A549 (cell line): ENCODE results near the gene ZP3. TPM values are rescaled to one million over a fixed set of nuclear protein-coding genes. Genes with fewer than 3 reads are reported as not detected.
"Not testable (repeated sequence)": the region's sequence is repeated elsewhere in the genome, so short reads cannot be mapped to it uniquely, and the experiment has no call there.

Experiments used
- ATAC-seq, 2 experiments: fragments of 200-7000 bp in 1 of 2; fragments of >200 bp in 1 of 2; cut with Nextera tagmentation in 1 of 2; cut with Tn5 transposase in 1 of 2; 3 replicates each; pipeline versions ENCODE4 v1.8.0 to v1.9.1; 2018 to 2020; ENCODE audit warnings: mild to moderate bottlenecking in 1 of 2, moderate library complexity in 1 of 2
- CTCF ChIA-PET: fragments of 300-600 bp; sonication (Branson Sonifier 250); formaldehyde crosslinking; extraction: SDS; loops from one replicate; lab custom pipeline; 2021; ENCODE audit warnings: antibody characterized with exemption, inconsistent platforms; lab: Yijun Ruan, JAX
- POLR2A ChIA-PET: fragments of 350-600 bp; formaldehyde crosslinking; extraction: SDS; loops from one replicate; lab custom pipeline; 2021; ENCODE audit warnings: antibody characterized with exemption, inconsistent platforms; lab: Yijun Ruan, JAX
- DNase-seq, 2 experiments: peaks; one replicate each; pipeline versions ENCODE4 v3.0.0 to v3.0.0-alpha.2; 2011 to 2016; ENCODE audit warnings: low read depth in 1 of 2, low spot score in 1 of 2
- FAIRE-seq: peaks from 2 replicates; lab custom pipeline; 2011; peaks lifted over from hg19 to GRCh38; lab: Jason Lieb, UNC
- H3K27ac ChIP-seq, 2 experiments: fragments of >200 bp; sonication (Bioruptor Twin); formaldehyde crosslinking; 3 replicates each; pipeline ENCODE4 v1.5.1; 2016 to 2017
- H3K4me1 ChIP-seq: fragments of >200 bp; sonication (Bioruptor Twin); formaldehyde crosslinking; 3 replicates; pipeline ENCODE4 v1.6.1; 2016
- H3K4me2 ChIP-seq: fragments of >200 bp; sonication (Bioruptor Twin); formaldehyde crosslinking; 3 replicates; pipeline ENCODE4 v1.6.1; 2016
- H3K4me3 ChIP-seq: fragments of >200 bp; sonication (Bioruptor Twin); formaldehyde crosslinking; 3 replicates; pipeline ENCODE4 v1.5.1; 2016
- H3K9me3 ChIP-seq: fragments of >200 bp; sonication (Bioruptor Twin); formaldehyde crosslinking; 3 replicates; pipeline ENCODE4 v1.6.1; 2016
- CTCF ChIP-seq: fragments of >200 bp; sonication (Bioruptor Twin); formaldehyde crosslinking; IDR thresholded peaks from 3 replicates; pipeline ENCODE4 v1.5.1; 2016
- RAD21 ChIP-seq, 2 experiments: fragments of >200 bp in 1 of 2; sonication (Bioruptor Twin) in 1 of 2; formaldehyde crosslinking in 1 of 2; IDR thresholded peaks in 1 of 2; conservative IDR thresholded peaks in 1 of 2; 2 replicates in 1 of 2; 3 replicates in 1 of 2; pipeline ENCODE4 v1.6.1; 2012 to 2018; ENCODE audit warnings: inconsistent platforms in 1 of 2
- SMC3 ChIP-seq: fragments of >200 bp; sonication (Bioruptor Twin); formaldehyde crosslinking; IDR thresholded peaks from 3 replicates; pipeline ENCODE4 v1.6.1; 2018; ENCODE audit warnings: inconsistent platforms
- WGBS: methylation state at CpG from one replicate; pipeline ENCODE4 v1.1.6; 2017; ENCODE audit errors: missing lambda C conversion rate; 5-methylcytosine and 5-hydroxymethylcytosine counted together
- polyA plus RNA-seq, 4 experiments: library from polyadenylated mRNA; depleted of rRNA in 3 of 4; stranded (reverse); fragments of >200 nt; fragmentation: RNase III in 1 of 4; extraction: RNeasy Plus Mini Kit Qiagen cat#74134 plus additional on column Dnase treatment in 1 of 4; gene quantifications; 2 replicates in 3 of 4; 3 replicates in 1 of 4; pipeline ENCODE4 v1.2.3, GENCODE V29; 2011 to 2017
- TF ChIP-seq, protein P1 (sequence below): IDR thresholded peaks from 2 replicates; pipeline ENCODE4 v1.6.1; 2012

ZP3 gene
- polyA plus RNA-seq, 2 of the 4 experiments (the other 2 are of a cell fraction), result 21.4 to 26.5 TPM

DNA sequence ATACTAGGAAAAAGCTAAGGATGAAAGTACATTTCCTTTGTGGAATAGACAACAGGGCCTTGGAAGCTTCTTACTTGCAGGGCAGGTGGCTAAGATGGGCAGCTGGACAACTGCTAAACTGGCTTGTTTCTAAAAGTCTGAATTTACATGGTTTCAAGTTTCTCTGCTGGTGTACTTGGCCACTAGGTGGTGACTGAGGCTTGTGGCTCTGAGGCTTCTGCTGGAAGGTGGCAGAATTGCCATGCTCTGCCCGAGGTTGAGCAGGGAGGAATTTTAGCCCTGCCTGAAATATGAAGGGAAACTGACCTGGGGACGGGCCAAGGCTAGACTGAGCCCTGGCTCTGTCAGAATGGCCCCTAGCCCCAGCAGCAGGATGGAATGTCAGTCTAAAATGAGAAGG, 13.1 kb downstream of the ZP3 start:
- FAIRE-seq (peak; percentile 97), ATAC-seq (peak; percentile 87 to 92), DNase-seq (peak in 1 of 2 experiments; percentile 91)
- peak; percentile 75 for TF ChIP-seq SMC3
- TF ChIP-seq CTCF, result peak; percentile 60
- peak; percentile 76 to 88 for TF ChIP-seq RAD21 (conservative IDR thresholded peaks at IDR 0.05 in 1 of 2, IDR thresholded peaks at IDR 0.05 in 1 of 2)
- TF ChIP-seq, protein P1, sequence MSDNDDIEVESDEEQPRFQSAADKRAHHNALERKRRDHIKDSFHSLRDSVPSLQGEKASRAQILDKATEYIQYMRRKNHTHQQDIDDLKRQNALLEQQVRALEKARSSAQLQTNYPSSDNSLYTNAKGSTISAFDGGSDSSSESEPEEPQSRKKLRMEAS, result peak; percentile 44; the same call in 1 of the 2 replicates
- H3K4me3 ChIP-seq, H3K9me3 ChIP-seq, POLR2A ChIA-PET, H3K4me1 ChIP-seq, CTCF ChIA-PET, H3K4me2 ChIP-seq: not testable (repeated sequence)
- peak overlapping the region; percentile 70 to 84; a peak in 5 of 6 replicates for H3K27ac ChIP-seq
- WGBS, result 0% methylated on average over 1 of the region's 2 CpGs

GRCh38 chr7:76439120-76439888, 14.6 kb downstream of the ZP3 start:
- H3K9me3 ChIP-seq, H3K4me3 ChIP-seq, FAIRE-seq, POLR2A ChIA-PET, CTCF ChIA-PET, DNase-seq, H3K4me1 ChIP-seq, H3K4me2 ChIP-seq, ATAC-seq: not testable (repeated sequence)
- 91% methylated on average over 4 of the region's 7 CpGs for WGBS
- H3K27ac ChIP-seq, result peak overlapping the region in 1 of 2 experiments; percentile 72; a peak in 3 of 6 replicates

DNA sequence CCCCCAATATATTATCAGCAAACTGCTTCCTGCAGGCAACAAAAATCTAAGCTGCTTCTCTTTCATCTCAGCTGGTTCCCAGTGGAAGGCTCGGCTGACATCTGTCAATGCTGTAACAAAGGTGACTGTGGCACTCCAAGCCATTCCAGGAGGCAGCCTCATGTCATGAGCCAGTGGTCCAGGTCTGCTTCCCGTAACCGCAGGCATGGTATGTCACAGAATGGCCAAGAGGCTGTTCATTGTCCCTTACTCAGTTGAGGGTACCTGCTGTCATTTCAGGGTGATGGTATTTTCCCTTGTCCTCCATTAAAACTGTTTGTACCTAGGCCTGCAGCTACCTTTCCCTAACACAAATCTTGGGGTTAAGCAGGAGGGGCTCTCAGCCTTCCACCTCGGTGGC, 15.7 kb downstream of the ZP3 start:
- DNase-seq, ATAC-seq, H3K4me3 ChIP-seq, H3K9me3 ChIP-seq, CTCF ChIA-PET, H3K4me2 ChIP-seq, FAIRE-seq, POLR2A ChIA-PET: not testable (repeated sequence)
- WGBS, result 89% methylated on average over 4 of the region's 4 CpGs
- Histone ChIP-seq H3K27ac (peak overlapping the region in 1 of 2 experiments; percentile 55; a peak in 3 of 6 replicates), H3K4me1 (peaks cover 14% of the 10 kb centered on the region)

GRCh38 chr7:76441792-76442191, 17.0 kb downstream of the ZP3 start:
- WGBS, result 83% methylated on average over 1 of the region's 10 CpGs

GRCh38 chr7:76442664-76443446, 18.1 kb downstream of the ZP3 start:
- FAIRE-seq, H3K4me3 ChIP-seq, ATAC-seq, H3K9me3 ChIP-seq, DNase-seq, H3K4me2 ChIP-seq, POLR2A ChIA-PET, CTCF ChIA-PET: not testable (repeated sequence)
- Histone ChIP-seq H3K4me1 (peaks cover 15% of the 10 kb centered on the region), H3K27ac (peak overlapping the region; percentile 12 to 59; a peak in 3 of 6 replicates)
- WGBS, result 95% methylated on average over 5 of the region's 5 CpGs

More at GRCh38 chr7:76441792-76442191, 17.0 kb downstream of the ZP3 start:
- peaks cover 15% of the 10 kb centered on the region for H3K4me1 ChIP-seq
- FAIRE-seq, H3K9me3 ChIP-seq, H3K27ac ChIP-seq, POLR2A ChIA-PET, DNase-seq, CTCF ChIA-PET, H3K4me3 ChIP-seq, H3K4me2 ChIP-seq: not testable (repeated sequence)
- ATAC-seq, result peak in 1 of 2 experiments; percentile 49; a peak in 3 of 6 replicates

DNA sequence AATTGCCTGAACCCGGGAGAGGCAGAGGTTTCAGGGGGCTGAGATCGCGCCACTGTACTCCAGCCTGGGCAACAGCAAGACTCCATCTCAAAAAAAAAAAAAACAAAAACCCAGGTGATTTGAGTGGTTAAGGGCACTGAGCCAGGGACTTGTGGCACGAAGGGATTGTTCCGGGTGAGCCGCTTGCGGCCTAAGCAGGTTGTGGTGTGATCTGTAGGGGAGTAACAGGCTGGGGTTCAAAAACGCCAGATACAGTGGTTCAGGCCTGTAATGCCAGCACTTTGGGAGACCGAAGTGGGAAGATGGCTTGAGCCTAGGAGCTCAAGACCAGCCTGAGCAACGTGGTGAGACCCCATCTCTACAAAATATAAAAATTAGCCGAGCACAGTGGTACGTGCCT, 19.1 kb downstream of the ZP3 start:
- H3K4me3 ChIP-seq, FAIRE-seq, CTCF ChIA-PET, DNase-seq, H3K9me3 ChIP-seq, POLR2A ChIA-PET, H3K4me2 ChIP-seq, ATAC-seq: not testable (repeated sequence)
- WGBS, result 92% methylated on average over 12 of the region's 12 CpGs
- Histone ChIP-seq H3K27ac (peak overlapping the region in 1 of 2 experiments; percentile 88; a peak in 3 of 6 replicates), H3K4me1 (peaks cover 10% of the 10 kb centered on the region)
